Right atrium auricular region (tissue), 2 donors: ENCODE measurements around the gene MLXIP. TPM values are rescaled to one million over a fixed set of nuclear protein-coding genes. Genes with fewer than 3 reads are reported as not detected.

Experiments
- DNase-seq: peaks from one replicate; pipeline ENCODE4 v3.0.0-alpha.2; 2019; ENCODE audit warnings: low spot score
- H3K27ac ChIP-seq, 2 donors: fragments of 200-600 bp; sonication (generic); 1 replicate in 1 of 2; 2 replicates in 1 of 2; pipeline ENCODE4 v1.5.1; 2016 to 2019
- H3K27me3 ChIP-seq, 2 donors: fragments of 200-600 bp; sonication (generic); one replicate each; pipeline versions ENCODE4 v1.5.1 to v1.6.0; 2017 to 2019
- H3K36me3 ChIP-seq: fragments of 200-600 bp; sonication (generic); one replicate; pipeline ENCODE4 v1.5.1; 2016
- H3K4me1 ChIP-seq, 2 donors: fragments of 200-600 bp; sonication (generic); one replicate each; pipeline versions ENCODE4 v1.5.1 to v1.6.0; 2017 to 2019
- H3K4me3 ChIP-seq, 2 donors: fragments of 200-600 bp; sonication (generic); 1 replicate in 1 of 2; 2 replicates in 1 of 2; pipeline ENCODE4 v1.5.1; 2017 to 2019; ENCODE audit warnings: mild to moderate bottlenecking in 1 of 2, moderate library complexity in 1 of 2
- H3K9me3 ChIP-seq, 2 donors: fragments of 200-600 bp; sonication (generic); one replicate each; pipeline ENCODE4 v1.5.1; 2019
- CTCF ChIP-seq, 2 donors: fragments of 200-600 bp; sonication (generic); IDR thresholded peaks; one replicate each; pipeline ENCODE4 v1.5.1; 2019; ENCODE audit warnings: antibody characterized with exemption in 2 of 2
- total RNA-seq, 2 donors: library from RNA; depleted of rRNA; stranded (reverse); fragments of >200 nt; gene quantifications; one replicate each; pipeline ENCODE4 v1.1.0, GENCODE V29; 2016

Gene MLXIP
- total RNA-seq, 2 donors from 2014 or later = 14.2 to 24.1 TPM

DNA sequence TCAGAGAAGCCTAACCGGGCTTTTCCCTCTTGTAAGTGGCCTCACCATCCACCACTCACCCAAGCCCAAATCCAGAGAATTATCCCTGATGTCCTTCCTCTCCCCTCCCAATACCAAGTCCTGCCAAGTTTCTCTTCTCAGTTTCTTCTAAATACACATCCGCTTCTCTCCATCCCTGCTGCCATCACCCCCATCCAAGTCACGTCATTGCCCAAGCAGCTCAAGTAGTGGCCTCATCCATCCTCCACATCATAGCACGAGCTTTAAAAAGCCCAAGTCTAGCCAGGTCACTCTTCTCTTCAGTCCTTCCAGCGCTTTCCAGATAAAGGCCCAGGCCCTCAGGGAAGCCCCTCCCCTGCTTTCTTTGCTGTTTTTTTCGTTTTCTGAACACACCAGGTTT lies 70.1 kb downstream of the MLXIP start:
- Histone ChIP-seq H3K4me3 (no peak overlapping the region), H3K27ac (no peak overlapping the region), H3K27me3 (no peaks in the 10 kb centered on the region), H3K9me3 (no peaks in the 10 kb centered on the region), H3K36me3 (peaks cover 3% of the 10 kb centered on the region), H3K4me1 (no peaks in the 10 kb centered on the region)
- TF ChIP-seq CTCF (IDR thresholded peaks at IDR 0.05) = no peak
- DNase-seq = no peak

- H3K4me3 ChIP-seq = no peak overlapping the region
- no peaks in the 10 kb centered on the region for H3K27me3 ChIP-seq
- H3K4me1 ChIP-seq = no peaks in the 10 kb centered on the region
- no peaks in the 10 kb centered on the region for H3K36me3 ChIP-seq
- no peaks in the 10 kb centered on the region for H3K9me3 ChIP-seq
- no peak for TF ChIP-seq CTCF (IDR thresholded peaks at IDR 0.05)
- DNase-seq = no peak
- H3K27ac ChIP-seq = no peak overlapping the region
These were observed 71.6 kb downstream of the MLXIP start for GRCh38 chr12:122150127-122150681.

DNA sequence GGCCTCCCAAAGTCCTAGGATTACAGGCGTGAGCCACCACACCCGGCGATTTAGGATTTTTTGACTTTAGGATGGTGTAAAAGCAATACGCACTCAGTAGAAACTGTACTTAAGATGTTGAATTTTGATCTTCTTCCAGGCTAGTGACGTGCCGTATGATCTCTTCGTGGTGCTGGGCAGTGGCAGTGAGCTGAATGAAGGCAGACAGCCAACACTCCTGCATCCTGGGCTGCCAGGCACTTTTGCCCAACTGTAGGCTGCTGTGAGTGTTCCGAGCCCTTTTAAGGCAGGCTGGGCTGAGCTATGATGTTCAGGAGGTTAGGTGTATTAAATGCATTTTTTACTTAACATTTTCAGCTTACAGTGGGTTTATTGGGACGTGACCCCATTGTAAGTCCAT lies 74.2 kb downstream of the MLXIP start:
- Histone ChIP-seq H3K4me3 (no peak overlapping the region), H3K9me3 (no peaks in the 10 kb centered on the region), H3K4me1 (no peaks in the 10 kb centered on the region), H3K27ac (no peak overlapping the region), H3K36me3 (no peaks in the 10 kb centered on the region), H3K27me3 (no peaks in the 10 kb centered on the region)
- no peak for DNase-seq
- TF ChIP-seq CTCF (IDR thresholded peaks at IDR 0.05) = no peak

- H3K4me1 ChIP-seq = no peaks in the 10 kb centered on the region
- no peak overlapping the region for H3K4me3 ChIP-seq
- no peak for TF ChIP-seq CTCF (IDR thresholded peaks at IDR 0.05)
- H3K36me3 ChIP-seq = no peaks in the 10 kb centered on the region
- no peaks in the 10 kb centered on the region for H3K27me3 ChIP-seq
- DNase-seq = no peak
- no peak overlapping the region for H3K27ac ChIP-seq
- no peaks in the 10 kb centered on the region for H3K9me3 ChIP-seq
These were observed 77.1 kb downstream of the MLXIP start for GRCh38 chr12:122155705-122156104.

- no peaks in the 10 kb centered on the region for H3K4me1 ChIP-seq
- H3K27ac ChIP-seq = no peak overlapping the region
- no peaks in the 10 kb centered on the region for H3K9me3 ChIP-seq
- TF ChIP-seq CTCF (IDR thresholded peaks at IDR 0.05) = no peak
- H3K36me3 ChIP-seq = no peaks in the 10 kb centered on the region
- H3K4me3 ChIP-seq = no peak overlapping the region
- no peak for DNase-seq
- H3K27me3 ChIP-seq = no peaks in the 10 kb centered on the region
These were observed 80.2 kb downstream of the MLXIP start for GRCh38 chr12:122158700-122159285.

GRCh38 chr12:122159882-122160281 lies 81.3 kb downstream of the MLXIP start:
- H3K27me3 ChIP-seq = no peaks in the 10 kb centered on the region
- TF ChIP-seq CTCF (IDR thresholded peaks at IDR 0.05) = no peak
- no peak overlapping the region for H3K4me3 ChIP-seq
- no peaks in the 10 kb centered on the region for H3K4me1 ChIP-seq
- no peaks in the 10 kb centered on the region for H3K36me3 ChIP-seq
- H3K27ac ChIP-seq = no peak overlapping the region
- no peaks in the 10 kb centered on the region for H3K9me3 ChIP-seq
- DNase-seq = no peak
